GM12872 (cell line): Measurements from ENCODE around the gene AHRR.

ENCODE experiments used
- TF ChIP-seq, protein P1 (sequence below): IDR thresholded peaks from 3 replicates; pipeline ENCODE4 v1.5.1; 2011; ENCODE audit warnings: low read depth, mild to moderate bottlenecking, low read length, moderate library complexity; ENCODE audit not compliant: insufficient read depth

The AHRR gene

DNA sequence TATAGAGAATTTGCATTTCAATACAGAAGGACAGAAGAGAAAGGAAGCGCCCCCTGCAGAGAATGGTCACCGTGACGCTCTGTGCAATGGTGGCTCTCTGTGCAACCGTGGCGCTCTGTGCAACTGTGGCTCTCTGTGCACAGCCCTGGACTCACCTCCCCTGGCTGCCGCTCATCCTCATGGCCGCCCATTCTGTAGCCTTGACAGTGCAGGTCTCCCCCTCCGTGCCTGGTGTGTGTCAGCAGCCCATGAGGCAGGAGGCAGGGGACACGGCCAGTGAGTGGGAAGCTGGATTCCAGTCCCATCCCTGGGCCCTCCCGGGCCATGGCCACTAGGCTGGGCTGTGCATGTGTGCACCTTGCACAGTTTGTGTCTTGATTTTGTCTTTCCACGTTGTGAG lies 133.4 kb downstream of the AHRR start:
- TF ChIP-seq, protein P1, sequence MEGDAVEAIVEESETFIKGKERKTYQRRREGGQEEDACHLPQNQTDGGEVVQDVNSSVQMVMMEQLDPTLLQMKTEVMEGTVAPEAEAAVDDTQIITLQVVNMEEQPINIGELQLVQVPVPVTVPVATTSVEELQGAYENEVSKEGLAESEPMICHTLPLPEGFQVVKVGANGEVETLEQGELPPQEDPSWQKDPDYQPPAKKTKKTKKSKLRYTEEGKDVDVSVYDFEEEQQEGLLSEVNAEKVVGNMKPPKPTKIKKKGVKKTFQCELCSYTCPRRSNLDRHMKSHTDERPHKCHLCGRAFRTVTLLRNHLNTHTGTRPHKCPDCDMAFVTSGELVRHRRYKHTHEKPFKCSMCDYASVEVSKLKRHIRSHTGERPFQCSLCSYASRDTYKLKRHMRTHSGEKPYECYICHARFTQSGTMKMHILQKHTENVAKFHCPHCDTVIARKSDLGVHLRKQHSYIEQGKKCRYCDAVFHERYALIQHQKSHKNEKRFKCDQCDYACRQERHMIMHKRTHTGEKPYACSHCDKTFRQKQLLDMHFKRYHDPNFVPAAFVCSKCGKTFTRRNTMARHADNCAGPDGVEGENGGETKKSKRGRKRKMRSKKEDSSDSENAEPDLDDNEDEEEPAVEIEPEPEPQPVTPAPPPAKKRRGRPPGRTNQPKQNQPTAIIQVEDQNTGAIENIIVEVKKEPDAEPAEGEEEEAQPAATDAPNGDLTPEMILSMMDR, result no peak

DNA sequence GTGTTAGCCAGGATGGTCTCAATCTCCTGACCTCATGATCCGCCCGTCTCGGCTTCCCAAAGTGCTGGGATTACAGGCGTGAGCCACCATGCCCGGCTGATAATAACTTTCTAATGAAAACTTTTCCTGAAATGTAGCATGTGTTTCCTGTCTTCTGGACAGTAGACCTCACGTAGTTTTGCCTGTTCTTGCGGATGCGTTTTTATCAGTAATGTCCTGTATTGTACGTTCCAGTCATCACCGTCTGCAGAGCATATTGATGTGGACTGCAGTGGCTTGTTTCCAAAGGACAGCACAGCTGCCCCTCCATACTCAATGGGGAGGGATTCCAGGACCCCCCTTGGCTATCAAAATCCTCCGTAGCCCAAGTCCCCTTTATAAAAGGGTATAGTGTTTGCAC lies 134.3 kb downstream of the AHRR start:
- TF ChIP-seq, protein P1, result no peak

DNA sequence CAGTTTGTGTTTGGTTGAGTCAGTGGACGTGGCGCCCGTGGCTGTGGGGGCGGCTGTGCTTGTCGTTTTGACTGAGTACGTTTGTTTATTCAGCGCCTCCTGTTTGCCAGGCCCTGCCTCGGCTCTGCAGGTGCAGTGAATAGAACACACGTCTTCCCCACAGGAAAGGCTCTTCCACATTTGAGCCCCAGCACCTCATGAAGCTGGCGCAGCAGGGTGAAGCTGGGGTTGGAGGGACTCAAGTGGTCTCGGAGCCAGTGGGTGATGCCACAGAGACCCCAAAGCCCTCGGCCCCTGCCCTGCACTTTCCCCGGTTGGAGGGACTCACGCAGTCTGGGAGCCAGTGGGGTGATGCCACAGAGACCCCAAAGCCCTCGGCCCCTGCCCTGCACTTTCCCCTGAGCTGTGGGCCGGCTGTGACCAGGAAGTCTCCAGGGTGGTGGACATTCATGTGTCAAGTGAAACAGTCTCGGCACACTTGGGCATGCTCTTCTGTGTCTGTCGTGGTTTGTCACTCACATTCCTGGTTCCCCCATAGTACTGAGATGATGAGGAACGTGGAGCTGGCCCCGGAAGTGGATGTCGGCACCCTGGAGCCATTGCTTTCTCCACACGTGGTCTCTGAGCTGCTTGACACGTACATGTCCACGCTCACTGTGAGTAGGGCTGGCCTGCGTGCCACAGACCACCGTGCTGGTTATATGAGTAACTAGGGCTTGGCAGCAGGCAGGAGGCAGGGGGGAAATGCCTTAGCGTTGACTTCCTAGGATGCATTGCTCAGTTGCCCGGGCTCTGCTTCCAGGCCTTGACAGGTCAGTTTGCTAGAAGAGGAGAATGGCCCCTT lies 135.1 kb downstream of the AHRR start:
- TF ChIP-seq, protein P1, result no peak

DNA sequence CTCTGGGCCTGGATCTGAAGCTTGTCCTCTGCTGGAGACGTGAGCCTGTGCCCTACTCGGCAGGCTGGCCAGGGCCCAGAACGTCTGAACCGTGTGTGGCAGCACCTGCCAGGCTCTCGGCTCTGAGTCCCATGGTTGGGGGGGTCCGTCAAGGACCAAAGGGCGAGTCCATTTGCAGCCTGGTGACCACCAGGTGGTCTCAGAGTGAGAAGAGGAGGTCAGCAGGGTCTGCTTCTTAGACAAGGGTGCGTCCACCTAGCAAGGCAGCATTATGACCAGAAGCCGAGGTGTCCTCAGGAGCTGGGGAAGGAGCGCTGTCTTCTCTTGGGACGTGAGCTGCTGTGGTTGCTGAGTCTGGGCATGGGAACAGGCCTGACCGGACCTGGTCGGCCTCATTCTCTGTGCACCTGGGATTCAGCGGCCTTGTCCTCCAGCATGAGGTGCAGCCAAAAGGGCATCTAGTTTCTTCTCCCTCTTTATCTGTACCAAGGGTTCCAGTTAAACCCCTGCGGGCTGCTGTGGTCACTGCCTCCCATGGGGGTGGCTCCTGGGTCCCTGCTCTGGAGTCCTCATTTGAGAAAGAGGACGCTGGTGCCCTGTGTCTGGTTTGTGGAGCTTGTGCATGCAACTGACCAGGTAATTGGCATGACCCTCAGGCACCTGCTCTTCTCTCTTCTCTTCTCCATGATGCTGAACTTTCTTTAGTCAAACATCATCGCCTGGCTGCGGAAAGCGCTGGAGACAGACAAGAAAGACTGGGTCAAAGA lies 135.9 kb downstream of the AHRR start:
- TF ChIP-seq, protein P1, result no peak

DNA sequence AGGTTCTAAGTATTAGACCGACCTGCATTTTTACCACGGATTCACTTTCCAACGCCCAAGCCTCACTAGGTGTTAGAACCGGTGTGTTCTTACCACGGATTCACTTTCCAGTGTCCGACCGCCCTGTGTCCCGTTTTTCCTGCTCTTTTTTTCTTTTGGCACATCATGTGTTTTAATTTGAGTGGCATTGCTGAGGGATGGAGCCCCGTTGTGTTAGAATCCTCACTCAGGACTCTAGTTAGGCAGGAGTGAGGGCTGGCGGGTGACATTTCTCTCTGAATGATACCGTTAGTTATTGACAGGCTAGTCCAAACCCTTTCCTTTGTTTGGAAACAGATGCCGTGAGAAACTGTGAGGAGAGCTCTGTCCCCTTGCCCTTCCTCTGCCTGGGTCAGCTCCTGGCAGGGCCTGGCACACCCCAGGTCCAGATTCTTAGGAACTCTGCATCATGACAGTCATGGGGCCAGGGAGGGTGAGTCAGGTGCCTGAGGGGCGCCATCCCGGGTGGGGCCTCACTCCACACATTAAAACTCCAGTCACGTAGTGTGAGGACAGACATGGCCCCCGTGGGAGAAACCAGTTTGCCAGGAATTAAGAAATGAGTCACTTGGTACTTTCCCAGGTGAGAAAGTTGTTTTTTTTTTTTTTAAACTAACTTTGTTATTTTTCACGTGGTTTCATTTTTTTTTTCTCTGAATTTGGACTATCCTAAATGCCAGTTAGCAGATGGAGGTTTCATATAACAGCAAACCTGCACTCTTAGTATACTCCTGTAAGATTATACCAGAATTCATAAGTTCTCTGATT lies 137.2 kb downstream of the AHRR start:
- TF ChIP-seq, protein P1, result no peak

DNA sequence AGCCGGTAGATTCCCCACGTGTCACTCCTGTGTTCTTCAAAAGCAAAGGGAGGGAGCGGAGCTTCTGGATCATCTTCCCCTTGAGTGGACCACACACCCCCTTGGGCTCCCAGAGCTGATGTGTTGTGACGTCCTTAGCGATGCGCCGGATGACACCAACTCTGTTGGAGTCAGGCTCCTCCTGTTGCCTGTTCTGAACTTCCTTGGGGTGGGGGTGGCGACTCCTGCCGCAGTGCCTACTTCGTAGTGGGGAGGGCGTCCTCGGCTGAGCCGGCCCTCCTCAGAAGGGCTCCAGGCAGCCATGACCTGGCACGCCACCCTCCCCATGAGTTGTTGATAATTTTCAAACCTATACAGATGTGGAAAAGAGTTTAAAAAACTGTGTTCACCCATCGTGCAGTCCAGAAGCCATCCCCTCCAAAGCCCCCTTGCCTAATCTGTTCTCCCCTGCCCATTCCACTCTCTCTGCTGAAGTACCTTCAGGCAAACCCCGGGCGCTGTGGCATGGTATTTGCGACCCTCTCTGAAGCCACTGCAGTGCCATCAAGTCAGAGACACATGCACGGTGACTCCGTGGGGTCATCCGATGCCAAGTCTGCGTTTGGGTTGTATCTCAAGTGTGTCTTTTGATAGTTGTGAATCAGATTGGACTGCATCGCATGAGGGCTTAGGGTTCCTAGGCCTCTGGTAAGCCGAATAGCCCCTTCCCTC lies 138.2 kb downstream of the AHRR start:
- TF ChIP-seq, protein P1, result no peak
